ENCODE results near the gene EXOC6B. TPM values are rescaled to one million over a fixed set of nuclear protein-coding genes. Genes with fewer than 3 reads are reported as not detected.

Gene EXOC6B
- total RNA-seq, 6 experiments from 2014 or later = 7.8 to 15.1 (median 9.1) TPM

DNA sequence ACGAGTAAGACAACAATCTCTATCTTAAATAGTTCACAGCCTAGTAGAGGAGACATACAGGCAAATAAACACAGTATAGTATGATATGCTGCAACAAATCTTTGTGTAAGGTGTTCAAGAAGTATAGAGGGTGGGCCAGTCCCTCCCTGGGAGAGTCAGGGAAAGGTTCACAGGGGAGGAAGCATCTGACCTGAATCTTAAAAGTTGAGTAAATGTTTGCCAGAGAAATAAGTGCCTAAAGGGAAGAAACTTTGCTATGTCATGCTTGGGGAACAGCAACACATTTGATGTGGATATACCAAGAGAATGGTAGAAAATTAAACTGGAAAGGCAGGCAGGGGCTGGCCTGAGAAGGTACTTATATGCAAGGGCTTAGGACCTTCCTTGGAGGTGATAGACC, 552.4 kb downstream of the EXOC6B start:
- intact Hi-C loops (cut with DNase I) = no loop called here
- Histone ChIP-seq H3K4me3 (no peak overlapping the region), H3K4me1 (peaks cover 0 to 23% (median 2%) of the 10 kb centered on the region in 4 donors), H3K9me3 (no peaks in the 10 kb centered on the region), H3K27me3 (no peaks in the 10 kb centered on the region), H3K36me3 (no peaks in the 10 kb centered on the region), H3K27ac (no peak overlapping the region)
- 20% methylated on average over 1 of the region's 1 CpG for WGBS (ENCODE audit: insufficient coverage, low coverage, low lambda C conversion rate, missing lambda C conversion rate)
- TF ChIP-seq, protein P1, sequence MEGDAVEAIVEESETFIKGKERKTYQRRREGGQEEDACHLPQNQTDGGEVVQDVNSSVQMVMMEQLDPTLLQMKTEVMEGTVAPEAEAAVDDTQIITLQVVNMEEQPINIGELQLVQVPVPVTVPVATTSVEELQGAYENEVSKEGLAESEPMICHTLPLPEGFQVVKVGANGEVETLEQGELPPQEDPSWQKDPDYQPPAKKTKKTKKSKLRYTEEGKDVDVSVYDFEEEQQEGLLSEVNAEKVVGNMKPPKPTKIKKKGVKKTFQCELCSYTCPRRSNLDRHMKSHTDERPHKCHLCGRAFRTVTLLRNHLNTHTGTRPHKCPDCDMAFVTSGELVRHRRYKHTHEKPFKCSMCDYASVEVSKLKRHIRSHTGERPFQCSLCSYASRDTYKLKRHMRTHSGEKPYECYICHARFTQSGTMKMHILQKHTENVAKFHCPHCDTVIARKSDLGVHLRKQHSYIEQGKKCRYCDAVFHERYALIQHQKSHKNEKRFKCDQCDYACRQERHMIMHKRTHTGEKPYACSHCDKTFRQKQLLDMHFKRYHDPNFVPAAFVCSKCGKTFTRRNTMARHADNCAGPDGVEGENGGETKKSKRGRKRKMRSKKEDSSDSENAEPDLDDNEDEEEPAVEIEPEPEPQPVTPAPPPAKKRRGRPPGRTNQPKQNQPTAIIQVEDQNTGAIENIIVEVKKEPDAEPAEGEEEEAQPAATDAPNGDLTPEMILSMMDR (IDR thresholded peaks at IDR 0.05) = no peak
- no peak for TF ChIP-seq POLR2A (IDR thresholded peaks at IDR 0.05)
- no peak for ATAC-seq
- no peak for DNase-seq

DNA sequence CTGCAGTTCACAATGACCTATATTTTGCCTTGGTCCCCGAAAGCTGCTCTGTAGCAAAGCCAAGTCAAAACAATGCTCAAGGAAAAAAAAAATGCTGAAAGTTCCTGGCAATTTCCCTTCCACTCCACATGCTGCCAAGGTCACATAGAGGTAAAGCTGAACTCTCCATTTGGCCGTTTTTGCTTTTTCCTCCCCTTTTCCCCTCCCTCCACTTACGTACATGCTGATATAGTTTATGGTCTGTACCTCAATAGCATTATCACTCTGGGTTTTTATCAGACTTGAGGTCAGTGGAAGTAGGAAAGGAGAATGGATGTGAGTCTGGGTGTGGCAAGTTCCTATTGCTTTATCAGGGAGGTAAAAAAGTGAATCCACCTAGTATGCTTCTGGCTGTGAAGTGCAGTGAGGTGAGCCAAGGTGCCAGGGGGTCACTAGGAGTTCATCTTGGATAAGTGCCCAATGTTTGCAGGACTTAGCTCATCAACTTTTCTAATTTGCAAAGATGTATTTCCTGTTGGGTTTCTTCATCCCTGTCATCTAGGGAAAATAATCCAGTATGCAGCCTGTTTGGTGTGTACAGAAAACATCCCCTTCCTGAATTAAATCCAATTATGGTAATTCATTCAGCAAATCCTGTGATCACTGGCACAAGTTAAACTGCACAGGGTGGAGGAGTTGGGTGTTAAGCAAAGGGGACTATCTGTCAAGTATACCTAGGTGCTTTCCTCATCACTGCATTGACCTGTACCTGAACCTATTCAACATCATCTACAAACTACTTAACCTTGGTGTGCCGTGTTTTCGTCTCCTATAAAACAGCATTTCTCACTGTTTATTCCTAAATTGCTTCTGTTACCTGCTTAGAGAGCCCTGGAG, 553.8 kb downstream of the EXOC6B start:
- intact Hi-C loops (cut with DNase I) = no loop called here
- Histone ChIP-seq H3K27me3 (no peaks in the 10 kb centered on the region), H3K9me3 (no peaks in the 10 kb centered on the region), H3K4me3 (no peak overlapping the region), H3K27ac (no peak overlapping the region), H3K36me3 (no peaks in the 10 kb centered on the region), H3K4me1 (peaks cover 0 to 23% (median 2%) of the 10 kb centered on the region in 4 donors)
- TF ChIP-seq, protein P1 (IDR thresholded peaks at IDR 0.05) = no peak
- TF ChIP-seq POLR2A (IDR thresholded peaks at IDR 0.05) = no peak
- DNase-seq (peak in 2 of 3 donors; percentile 37 to 46), ATAC-seq (peak; percentile 50 to 93 (median 70))
- WGBS (ENCODE audit: insufficient coverage, low coverage, low lambda C conversion rate, missing lambda C conversion rate) = 39% methylated on average over 5 of the region's 5 CpGs

DNA sequence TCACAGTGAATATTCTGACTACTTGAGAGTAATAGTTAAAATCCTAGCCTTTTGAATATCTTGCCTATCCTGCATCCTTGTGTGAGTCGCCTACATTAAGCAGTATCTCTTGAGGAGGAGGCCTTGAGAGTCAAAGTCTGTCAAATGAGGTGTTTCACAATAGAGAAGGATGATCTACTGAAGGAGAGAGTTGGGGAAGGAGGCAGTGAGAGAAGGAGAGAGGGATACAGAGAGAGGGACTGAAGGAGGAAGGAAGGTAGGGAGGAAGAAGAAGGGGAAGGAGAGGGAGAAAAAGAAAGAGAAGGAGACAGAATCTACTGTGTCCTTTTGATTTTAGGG, 554.6 kb downstream of the EXOC6B start:
- Histone ChIP-seq H3K36me3 (no peaks in the 10 kb centered on the region), H3K9me3 (no peaks in the 10 kb centered on the region), H3K27me3 (no peaks in the 10 kb centered on the region), H3K4me1 (peaks cover 0 to 23% (median 2%) of the 10 kb centered on the region in 4 donors), H3K4me3 (no peak overlapping the region), H3K27ac (no peak overlapping the region)
- intact Hi-C loops (cut with DNase I) = no loop called here
- no peak for ATAC-seq
- TF ChIP-seq POLR2A (IDR thresholded peaks at IDR 0.05) = no peak
- TF ChIP-seq, protein P1 (IDR thresholded peaks at IDR 0.05) = no peak
- 58% methylated on average over 1 of the region's 1 CpG for WGBS (ENCODE audit: insufficient coverage, low coverage, low lambda C conversion rate, missing lambda C conversion rate)
- no peak for DNase-seq

DNA sequence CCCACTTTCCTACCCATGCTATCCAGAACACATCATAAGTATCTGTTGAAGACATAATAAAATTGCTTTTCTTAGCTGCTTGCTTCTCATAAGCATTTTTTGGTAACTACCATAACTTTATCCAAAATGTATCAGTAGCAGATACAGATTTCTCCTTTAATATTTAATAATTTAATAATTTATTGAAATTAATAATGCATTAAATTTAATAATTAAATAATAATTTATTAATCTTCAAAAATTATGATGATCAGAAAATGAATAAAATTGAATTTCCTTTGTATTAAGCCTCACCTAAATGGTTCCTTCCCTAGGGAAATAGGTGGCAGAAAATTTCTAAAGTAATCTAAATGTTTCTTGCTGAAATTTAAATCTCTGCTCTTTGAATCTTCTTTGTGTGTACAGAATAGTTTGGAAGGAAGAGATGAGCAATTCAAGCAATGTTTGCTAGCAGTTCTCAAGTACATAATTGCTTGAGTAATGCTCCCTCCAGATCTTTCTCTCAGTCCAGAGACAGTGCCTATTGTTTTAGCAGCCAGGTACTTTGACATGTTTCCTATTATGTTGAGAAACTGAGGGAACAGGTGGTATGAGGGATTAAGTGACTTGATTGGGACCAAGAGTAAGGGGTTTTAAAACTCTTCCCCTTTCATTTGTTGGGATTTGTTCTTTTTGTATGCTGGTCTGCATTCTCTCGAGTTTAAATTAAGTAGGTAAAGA, 555.1 kb downstream of the EXOC6B start:
- no peak for ATAC-seq
- peaks cover 0 to 23% (median 2%) of the 10 kb centered on the region in 4 donors for H3K4me1 ChIP-seq
- no peak overlapping the region for H3K27ac ChIP-seq
- no peaks in the 10 kb centered on the region for H3K27me3 ChIP-seq
- H3K4me3 ChIP-seq = no peak overlapping the region
- DNase-seq = no peak
- TF ChIP-seq, protein P1 (IDR thresholded peaks at IDR 0.05) = no peak
- TF ChIP-seq POLR2A (IDR thresholded peaks at IDR 0.05) = no peak
- no peaks in the 10 kb centered on the region for H3K36me3 ChIP-seq
- intact Hi-C loops (cut with DNase I) = no loop called here
- no peaks in the 10 kb centered on the region for H3K9me3 ChIP-seq
- WGBS (ENCODE audit: insufficient coverage, low coverage, low lambda C conversion rate, missing lambda C conversion rate) = 76% methylated on average over 1 of the region's 1 CpG
